Measurements from ENCODE around the gene UBQLN1. TPM values are rescaled to one million over a fixed set of nuclear protein-coding genes. Genes with fewer than 3 reads are reported as not detected.

Gene UBQLN1
- total RNA-seq, 4 donors from 2014 or later: 65.4 to 120 (median 78.5) TPM

GRCh38 chr9:83636813-83637212 lies 70.9 kb downstream of the UBQLN1 start:
- Histone ChIP-seq H3K36me3 (no peaks in the 10 kb centered on the region), H3K27ac (no peak overlapping the region), H3K27me3 (no peaks in the 10 kb centered on the region), H3K9me3 (no peaks in the 10 kb centered on the region), H3K4me1 (no peaks in the 10 kb centered on the region), H3K4me3 (no peak overlapping the region)
- no peak for DNase-seq
- intact Hi-C loops (cut with DNase I): no loop called here
- TF ChIP-seq POLR2A (IDR thresholded peaks at IDR 0.05): no peak
- TF ChIP-seq CTCF (IDR thresholded peaks at IDR 0.05): no peak

GRCh38 chr9:83633676-83634075 lies 74.1 kb downstream of the UBQLN1 start:
- 98 to 100% methylated on average over 2 of the region's 2 CpGs for WGBS, 2 donors
- intact Hi-C loops (cut with DNase I): no loop called here
- TF ChIP-seq CTCF (IDR thresholded peaks at IDR 0.05): no peak
- TF ChIP-seq POLR2A (IDR thresholded peaks at IDR 0.05): no peak
- DNase-seq: no peak
- Histone ChIP-seq H3K36me3 (peaks cover 0 to 11% (median 0%) of the 10 kb centered on the region in 3 donors), H3K27ac (no peak overlapping the region), H3K4me1 (peaks cover 0 to 6% (median 0%) of the 10 kb centered on the region in 3 donors), H3K27me3 (no peaks in the 10 kb centered on the region), H3K9me3 (no peaks in the 10 kb centered on the region), H3K4me3 (no peak overlapping the region)

GRCh38 chr9:83633255-83633654 lies 74.5 kb downstream of the UBQLN1 start:
- peaks cover 0 to 6% (median 0%) of the 10 kb centered on the region in 3 donors for H3K4me1 ChIP-seq
- no peaks in the 10 kb centered on the region for H3K27me3 ChIP-seq
- WGBS, 2 donors: 82 to 100% methylated on average over 1 of the region's 1 CpG

DNA sequence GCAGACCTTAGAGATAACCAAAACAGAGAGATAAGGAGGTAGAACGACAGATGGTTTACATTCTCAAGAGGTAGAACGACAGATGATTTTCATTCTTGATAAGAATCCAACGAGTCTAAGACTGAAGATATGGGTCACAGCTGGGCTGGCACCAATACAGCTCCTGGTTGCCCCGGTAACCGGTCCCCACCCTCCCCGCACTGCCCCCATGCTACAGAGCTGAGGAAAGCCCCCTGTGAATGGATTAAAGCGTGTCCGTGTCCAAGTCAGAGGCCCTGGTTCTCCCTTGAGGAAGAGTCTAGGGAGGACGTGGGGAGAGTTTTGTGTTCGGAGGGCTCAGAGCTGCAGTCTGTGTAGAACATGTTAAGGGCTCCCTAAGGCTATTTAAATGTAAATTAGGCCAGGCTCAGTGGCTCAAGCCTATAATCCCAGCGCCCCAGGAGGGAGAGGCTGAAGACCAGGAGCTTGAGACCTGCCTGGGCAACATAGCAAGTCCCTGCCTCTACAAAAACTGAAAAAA lies 76.8 kb downstream of the UBQLN1 start:
- Histone ChIP-seq H3K27ac (no peak overlapping the region), H3K4me3 (no peak overlapping the region), H3K9me3 (no peaks in the 10 kb centered on the region), H3K36me3 (peaks cover 0 to 32% (median 0%) of the 10 kb centered on the region in 3 donors), H3K4me1 (peaks cover 0 to 6% (median 0%) of the 10 kb centered on the region in 3 donors), H3K27me3 (no peaks in the 10 kb centered on the region)
- WGBS, 2 donors: 42 to 56% methylated on average over 6 to 8 of the region's 11 CpGs
- no peak for TF ChIP-seq CTCF (IDR thresholded peaks at IDR 0.05)
- no peak for TF ChIP-seq POLR2A (IDR thresholded peaks at IDR 0.05)
- no peak for DNase-seq
- intact Hi-C loops (cut with DNase I): no loop called here

More at GRCh38 chr9:83633255-83633654, 74.5 kb downstream of the UBQLN1 start:
- no peak for DNase-seq
- intact Hi-C loops (cut with DNase I): no loop called here
- H3K9me3 ChIP-seq: no peaks in the 10 kb centered on the region
- H3K36me3 ChIP-seq: peaks cover 0 to 15% (median 0%) of the 10 kb centered on the region in 3 donors
- H3K27ac ChIP-seq: no peak overlapping the region
- H3K4me3 ChIP-seq: no peak overlapping the region
- TF ChIP-seq CTCF (IDR thresholded peaks at IDR 0.05): no peak
- TF ChIP-seq POLR2A (IDR thresholded peaks at IDR 0.05): no peak

GRCh38 chr9:83629433-83630104 lies 78.2 kb downstream of the UBQLN1 start:
- no peaks in the 10 kb centered on the region for H3K27me3 ChIP-seq
- no peaks in the 10 kb centered on the region for H3K9me3 ChIP-seq
- H3K27ac ChIP-seq: no peak overlapping the region
- TF ChIP-seq CTCF (IDR thresholded peaks at IDR 0.05) (no peak), POLR2A (IDR thresholded peaks at IDR 0.05) (no peak)
- WGBS, 2 donors: 80 to 94% methylated on average over 6 to 7 of the region's 7 CpGs
- no peak for DNase-seq
- intact Hi-C loops (cut with DNase I): loop anchor here (10.0 kb wide), 1 partner anchor 285 kb away; no protein-coding TSS in a partner anchor
- H3K4me1 ChIP-seq: peaks cover 0 to 13% (median 4%) of the 10 kb centered on the region in 3 donors
- H3K36me3 ChIP-seq: peaks cover 0 to 32% (median 0%) of the 10 kb centered on the region in 3 donors
- H3K4me3 ChIP-seq: no peak overlapping the region
